Posterior cingulate gyrus (tissue), 11 donors: Measurements from ENCODE around the gene FOXP2.

Experiments
- DNase-seq, 10 donors: peaks; one replicate each; pipeline versions ENCODE4 v3.0.0 to v3.0.0-alpha.2; 2020 to 2021; ENCODE audit warnings: mixed read lengths in 3 of 10
- intact Hi-C: fragments of 100-400 bp; cut with DNase I; formaldehyde crosslinking; loops from one replicate; pipeline ENCODE4 v1.15.1; 2023

The FOXP2 gene

DNA sequence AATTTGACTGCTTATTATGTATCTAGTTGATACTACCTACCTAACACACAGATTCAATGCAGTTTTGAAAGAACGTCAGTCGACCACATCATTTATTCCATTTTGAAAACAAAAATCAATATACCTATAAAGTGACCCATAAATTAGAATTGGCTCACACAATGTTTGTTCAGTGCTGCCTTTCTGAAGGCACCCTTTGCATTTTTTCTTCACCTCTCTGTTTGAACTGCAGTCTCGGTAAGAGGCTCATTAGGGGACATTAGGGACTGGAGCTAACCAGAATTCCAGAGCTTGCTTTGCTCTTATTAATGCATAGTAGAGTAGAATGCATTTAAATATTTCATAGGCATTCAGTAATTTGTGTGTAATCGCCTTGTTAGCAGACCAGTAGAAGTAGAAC, 234.1 kb downstream of the FOXP2 start:
- no peak for DNase-seq

DNA sequence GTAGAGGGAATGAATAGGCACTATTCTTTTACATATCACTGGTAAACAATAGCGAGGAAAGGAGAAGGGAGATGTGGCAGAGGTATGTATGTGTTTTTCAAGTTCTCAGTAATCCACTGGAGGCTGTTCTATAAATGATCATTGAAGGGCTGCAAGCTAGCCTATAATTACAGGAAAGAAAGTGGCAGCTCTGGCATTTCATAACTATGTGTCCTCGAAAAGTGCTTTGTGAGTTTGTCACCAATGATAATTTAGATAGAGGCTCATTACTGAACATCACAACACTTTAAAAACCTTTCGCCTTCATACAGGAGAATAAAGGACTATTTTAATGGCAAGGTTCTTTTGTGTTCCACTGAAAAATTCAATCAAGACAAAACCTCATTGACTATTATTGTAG, 235.1 kb downstream of the FOXP2 start:
- DNase-seq, result no peak
- intact Hi-C loops, result no loop called here

More for the DNA sequence above, 234.1 kb downstream of the FOXP2 start:
- intact Hi-C loops, result no loop called here

DNA sequence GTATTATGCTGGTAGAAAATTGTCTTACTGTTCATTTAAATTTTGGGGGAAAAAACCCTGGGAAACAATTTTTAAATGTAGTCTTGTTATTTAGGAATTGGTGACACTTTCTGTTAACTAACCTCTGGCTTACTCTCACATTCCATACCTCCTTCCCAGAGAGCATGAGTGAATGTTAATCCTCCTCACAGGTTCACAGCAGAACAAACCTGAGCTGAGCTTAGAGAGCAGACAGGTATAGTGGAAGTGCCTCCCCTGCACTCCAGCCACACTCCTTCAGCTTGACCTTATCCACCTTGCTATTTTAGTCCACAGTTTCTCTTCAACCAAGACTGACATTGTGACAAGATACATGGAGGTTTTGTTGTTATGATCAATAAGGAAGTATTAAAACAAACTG, 235.9 kb downstream of the FOXP2 start:
- no peak for DNase-seq
- intact Hi-C loops, result no loop called here

DNA sequence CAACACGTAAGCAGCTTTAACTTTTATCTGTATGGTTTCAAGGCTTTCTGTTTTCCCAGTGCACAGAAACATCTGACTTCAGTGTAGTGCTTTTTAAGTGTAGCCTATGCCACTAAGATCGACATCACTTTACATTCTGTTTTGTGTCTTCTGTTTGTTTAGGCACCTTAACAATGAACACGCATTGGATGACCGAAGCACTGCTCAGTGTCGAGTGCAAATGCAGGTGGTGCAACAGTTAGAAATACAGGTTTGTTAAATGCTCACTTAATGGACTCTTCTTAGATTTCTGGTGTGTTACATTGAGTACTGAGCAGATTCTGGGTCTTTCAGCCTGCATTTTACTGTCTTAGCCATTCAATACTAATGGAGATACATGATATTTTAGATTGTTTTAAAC, 237.4 kb downstream of the FOXP2 start:
- no peak for DNase-seq

DNA sequence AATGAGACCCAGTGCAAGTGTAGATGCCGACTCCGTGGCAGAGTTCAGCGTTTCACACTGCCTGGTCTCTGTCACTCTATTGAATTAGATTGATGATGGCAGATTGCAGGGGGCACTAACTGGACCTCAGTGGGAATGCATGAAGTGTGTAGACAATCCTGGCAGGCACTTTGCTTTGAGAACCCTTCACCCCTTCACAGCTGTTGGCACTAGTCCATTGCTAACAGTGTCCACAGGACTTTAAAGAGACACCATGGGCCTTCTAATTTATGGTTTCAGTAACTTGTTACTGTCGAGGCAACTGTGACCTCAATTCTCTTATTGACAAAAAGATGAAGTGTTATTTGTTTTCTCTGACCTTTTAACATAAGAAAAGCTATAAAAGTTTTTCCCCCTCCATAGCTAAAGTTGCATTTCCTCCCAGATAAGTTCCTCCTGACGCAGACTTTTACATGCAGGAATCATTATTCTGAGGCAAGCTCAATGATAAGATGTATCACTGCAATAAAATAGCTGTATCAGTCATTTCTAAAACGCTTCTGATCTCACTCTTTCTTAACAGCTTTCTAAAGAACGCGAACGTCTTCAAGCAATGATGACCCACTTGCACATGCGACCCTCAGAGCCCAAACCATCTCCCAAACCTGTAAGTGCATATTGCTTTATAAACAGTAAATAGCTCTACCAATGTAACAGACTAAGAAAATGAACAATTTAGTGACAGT, 238.9 kb downstream of the FOXP2 start:
- DNase-seq, result no peak
- intact Hi-C loops, result no loop called here

More for the DNA sequence above, 237.4 kb downstream of the FOXP2 start:
- intact Hi-C loops, result no loop called here

DNA sequence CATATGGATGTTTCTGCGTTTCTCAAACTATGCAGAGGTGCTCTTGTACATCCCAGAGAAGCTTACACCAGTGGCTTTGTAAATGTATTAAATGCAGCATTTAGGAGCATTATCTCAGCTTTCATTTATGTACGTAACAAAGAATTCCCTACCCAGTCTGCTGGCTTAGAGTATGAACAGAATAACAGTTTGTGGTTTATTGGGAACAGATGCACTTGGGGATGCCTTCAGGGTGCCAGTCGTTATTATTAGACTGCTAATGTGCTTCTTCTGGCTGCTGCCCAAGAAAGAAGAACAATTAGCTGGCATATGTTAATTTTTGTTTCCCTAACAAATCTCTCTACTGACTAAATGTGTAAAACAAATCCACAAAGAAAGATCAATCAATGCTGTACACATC, 241.9 kb downstream of the FOXP2 start:
- no peak for DNase-seq
- intact Hi-C loops, result no loop called here

DNA sequence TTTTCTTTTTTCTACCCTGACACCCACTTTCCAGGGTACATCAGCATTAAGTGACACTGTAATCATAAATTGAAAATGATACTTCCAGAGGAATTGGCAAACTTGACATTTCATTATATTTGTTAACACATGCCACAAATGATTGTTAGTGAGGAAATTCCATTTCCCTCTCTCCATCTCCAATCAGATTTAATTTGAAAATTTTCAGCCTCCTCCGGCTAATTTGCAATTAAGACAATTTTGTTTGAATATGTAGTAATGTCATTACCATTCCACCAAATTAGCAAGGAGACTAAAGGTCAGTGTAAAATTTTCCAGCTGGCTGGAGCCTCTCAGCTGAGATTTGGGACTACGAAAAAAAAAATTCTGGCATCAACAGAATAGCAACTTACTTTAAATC, 242.7 kb downstream of the FOXP2 start:
- DNase-seq, result no peak
- intact Hi-C loops, result no loop called here

DNA sequence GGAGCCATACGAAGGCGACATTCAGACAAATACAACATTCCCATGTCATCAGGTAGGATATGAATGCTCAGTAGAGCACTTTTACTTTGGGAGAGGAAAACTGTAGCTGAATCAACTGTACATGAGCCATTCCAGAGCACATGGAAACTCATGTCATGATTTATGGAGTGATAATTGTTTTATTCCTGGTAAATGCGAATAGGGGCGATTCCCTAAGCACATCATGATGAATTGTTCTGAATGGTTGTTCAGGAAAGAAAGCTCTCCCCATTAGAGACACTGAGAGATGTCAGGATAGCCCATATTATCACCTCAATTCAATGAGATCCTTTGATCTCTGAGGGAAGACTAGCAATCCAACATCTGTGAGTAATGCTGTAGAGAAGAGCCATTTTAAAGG, 243.6 kb downstream of the FOXP2 start:
- DNase-seq, result no peak
- intact Hi-C loops, result no loop called here

DNA sequence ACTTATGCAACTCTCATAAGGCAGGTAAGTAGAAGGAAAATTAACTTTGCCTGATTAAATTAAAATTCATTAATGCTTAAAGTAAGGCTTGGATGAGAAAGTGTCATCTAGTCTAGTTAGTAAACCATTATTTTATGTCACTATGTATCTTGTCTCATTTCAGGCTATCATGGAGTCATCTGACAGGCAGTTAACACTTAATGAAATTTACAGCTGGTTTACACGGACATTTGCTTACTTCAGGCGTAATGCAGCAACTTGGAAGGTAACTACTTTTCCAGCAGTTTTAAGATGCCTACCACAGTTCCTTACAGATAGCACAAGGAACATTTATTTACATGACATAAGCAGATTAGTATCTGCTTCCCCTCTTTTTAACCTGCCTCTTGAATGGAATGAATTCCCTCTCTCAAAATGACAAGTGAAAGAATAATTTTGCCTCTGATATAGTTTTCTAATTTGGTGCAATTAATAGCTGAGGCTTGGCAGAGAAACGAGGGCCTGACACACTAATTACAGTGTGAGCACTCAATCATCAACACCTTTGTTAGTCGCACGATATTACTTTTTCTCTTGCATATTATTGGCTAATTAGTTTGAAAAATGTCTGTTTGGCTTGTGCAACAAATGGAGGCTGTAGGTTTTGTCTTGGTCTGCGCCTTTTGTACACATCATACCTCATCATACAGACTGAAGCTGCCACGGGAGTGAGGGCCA, 245.0 kb downstream of the FOXP2 start:
- no peak for DNase-seq
- intact Hi-C loops, result loop anchor here (5.0 kb wide), 1 partner anchor 577 kb away; no protein-coding TSS in a partner anchor

DNA sequence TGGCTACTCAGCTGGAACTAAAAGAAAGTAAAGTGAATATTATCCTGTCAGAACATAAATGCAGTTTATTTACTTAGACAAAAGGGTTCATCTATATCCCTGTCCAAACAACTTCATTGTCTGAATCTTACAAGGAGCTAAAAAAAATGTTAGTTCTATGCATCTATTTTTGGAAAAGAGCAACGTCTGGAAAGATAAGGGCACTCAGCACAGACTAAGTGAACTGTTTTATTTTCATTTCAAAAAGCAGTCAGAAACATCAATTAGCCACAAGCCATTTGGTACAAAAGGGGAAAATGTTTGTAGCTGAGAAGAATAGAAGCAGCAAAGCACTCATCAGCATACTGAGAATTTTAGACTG, 245.5 kb downstream of the FOXP2 start:
- no peak for DNase-seq
- intact Hi-C loops, result loop anchor here (5.0 kb wide), 1 partner anchor 578 kb away; no protein-coding TSS in a partner anchor

DNA sequence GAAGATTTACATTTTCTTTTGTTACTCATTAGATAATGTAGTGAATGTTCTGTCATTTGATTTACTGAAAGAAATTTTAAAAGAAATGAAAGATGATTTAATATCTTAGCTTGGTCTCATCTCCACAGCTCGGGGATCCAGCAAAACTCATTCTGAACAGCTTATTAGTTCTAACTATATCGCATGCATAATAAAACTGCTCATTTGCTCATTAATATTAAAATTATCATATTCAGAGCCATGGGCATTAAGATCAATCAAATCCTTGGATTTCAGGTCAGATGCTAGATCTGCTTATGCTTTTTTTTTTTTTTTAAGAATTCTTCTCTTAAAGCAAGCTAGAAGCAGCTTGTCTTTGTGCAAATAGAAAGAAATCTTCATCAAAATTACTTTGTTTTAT, 246.1 kb downstream of the FOXP2 start:
- no peak for DNase-seq
- intact Hi-C loops, result loop anchor here (5.0 kb wide), 1 partner anchor 578 kb away; no protein-coding TSS in a partner anchor

DNA sequence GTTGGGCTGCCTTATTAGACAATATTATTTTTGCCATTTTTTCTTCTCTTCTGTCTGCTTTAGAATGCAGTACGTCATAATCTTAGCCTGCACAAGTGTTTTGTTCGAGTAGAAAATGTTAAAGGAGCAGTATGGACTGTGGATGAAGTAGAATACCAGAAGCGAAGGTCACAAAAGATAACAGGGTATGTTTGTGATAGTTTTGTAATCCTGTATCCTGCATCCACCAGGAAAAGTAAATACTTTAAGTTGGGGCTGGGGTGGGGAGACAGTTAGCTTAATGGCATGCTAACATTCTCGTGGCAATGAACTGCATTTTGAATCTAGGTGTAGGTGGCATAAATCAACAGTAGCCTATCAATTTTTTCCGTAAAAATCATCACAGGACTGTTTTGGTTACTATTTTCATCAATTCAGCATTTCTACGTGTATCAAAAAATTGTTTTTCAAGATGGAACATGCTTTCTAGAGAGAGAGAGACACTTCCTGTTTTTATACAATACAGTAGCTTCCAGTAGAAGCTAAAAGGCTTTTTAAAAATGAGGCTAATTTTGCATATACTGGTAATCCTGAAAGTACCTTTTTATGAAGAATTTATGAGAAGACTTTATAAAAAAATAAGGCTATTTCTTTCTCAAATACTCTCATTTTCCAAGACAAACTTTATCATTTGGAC, 247.5 kb downstream of the FOXP2 start:
- no peak for DNase-seq
- intact Hi-C loops, result loop anchor here (5.0 kb wide), 1 partner anchor 580 kb away; no protein-coding TSS in a partner anchor

DNA sequence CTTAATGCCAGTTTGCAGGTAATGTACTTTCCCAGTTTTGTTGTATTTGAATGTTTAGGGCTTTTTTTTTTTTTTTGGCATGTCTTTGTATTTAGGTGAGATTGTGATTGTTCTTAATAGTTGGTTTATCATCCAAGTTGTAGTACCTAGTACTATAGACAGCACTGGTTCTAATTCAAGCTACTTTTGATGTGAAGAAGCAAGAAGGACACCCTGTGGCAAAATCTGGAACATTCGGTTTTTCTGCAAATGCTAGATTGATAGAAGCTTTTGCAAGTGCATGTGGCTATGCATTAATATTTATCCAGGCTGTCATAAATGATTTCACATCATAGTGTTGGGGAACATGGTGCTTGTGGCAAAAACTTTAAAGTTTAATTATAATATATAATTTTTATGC, 248.9 kb downstream of the FOXP2 start:
- DNase-seq, result no peak

DNA sequence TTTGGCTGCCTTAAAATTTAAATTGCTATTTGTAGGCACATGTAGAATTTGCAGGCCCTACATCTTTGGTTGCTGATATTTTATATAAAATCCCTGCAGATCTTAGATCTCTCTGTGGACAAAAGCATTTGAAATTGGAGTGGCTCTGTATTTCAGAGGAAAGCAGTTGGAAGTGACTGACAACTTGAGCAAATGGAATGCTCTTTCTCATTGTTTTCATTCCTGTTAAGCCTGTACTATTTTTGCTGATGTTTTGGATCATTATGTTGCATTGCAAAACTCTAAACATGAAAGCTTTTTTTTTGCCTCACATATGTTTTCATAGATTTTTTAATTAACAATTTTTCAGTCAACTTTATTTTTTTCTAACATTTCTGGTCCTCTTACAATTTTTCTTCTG, 256.1 kb downstream of the FOXP2 start:
- intact Hi-C loops, result no loop called here
- DNase-seq, result no peak

More for the DNA sequence above, 248.9 kb downstream of the FOXP2 start:
- intact Hi-C loops, result loop anchor here (5.0 kb wide), 1 partner anchor 581 kb away; no protein-coding TSS in a partner anchor

DNA sequence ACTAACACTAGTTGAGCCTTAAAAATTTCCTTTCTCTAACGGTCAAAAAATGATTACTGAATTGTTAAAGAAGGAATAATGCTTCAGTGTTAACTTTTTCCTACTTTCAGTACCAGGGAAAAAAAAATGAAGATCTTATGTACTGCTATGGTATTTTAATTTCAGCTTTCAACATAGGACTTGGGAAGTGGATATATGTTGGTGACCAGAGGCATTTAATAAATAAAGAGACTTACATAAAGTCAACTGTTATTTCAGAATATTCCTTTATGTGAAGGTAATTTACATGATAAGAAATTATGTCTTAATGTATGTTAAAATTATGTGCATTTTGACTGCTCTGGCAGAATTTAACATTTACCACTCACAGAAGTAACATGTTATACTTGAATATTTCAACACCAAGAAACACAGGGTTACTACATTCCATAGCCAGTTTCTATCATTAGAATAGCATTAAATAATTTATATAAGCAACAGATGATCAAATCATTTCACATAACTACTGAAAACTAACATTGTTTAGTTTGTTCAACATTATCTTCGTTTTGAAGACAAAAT, 257.0 kb downstream of the FOXP2 start:
- intact Hi-C loops, result no loop called here
- no peak for DNase-seq

DNA sequence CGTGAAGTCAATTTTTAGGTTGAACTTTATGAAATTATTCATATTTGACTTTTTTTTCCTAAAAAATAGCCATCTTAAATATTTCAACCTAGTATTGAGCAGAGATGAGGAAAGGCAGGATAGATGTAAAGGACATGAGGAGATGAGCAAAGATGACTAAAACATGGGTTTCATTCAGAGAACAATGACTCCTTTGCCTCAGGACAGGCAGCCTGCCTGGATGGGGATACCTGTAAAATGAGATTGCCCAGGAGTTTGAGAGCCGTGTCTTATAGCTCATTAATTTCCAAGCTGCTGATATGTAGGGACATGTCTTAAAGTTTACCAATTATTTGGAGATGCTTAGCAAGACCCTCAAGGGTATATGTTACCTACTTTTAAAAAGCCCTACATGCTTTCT, 263.5 kb downstream of the FOXP2 start:
- no peak for DNase-seq
- intact Hi-C loops, result no loop called here

DNA sequence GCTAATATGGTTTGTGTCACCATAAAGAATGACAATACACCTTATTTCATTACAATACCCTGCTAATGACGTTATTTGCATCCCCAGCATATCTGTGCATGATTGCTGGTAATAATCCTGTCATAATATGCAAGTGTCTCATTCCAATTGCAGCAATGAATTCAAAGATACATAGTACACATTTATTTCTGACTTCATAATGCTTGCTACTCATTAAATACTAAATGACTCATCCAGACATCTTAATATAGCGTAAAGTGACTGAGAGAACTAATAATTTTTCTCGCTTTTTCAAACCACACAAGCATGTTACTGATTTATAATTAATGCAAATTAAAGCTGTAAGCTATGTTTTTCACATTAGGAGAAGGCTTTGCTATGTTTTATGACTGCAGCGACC, 272.6 kb downstream of the FOXP2 start:
- intact Hi-C loops, result no loop called here
- DNase-seq, result no peak

DNA sequence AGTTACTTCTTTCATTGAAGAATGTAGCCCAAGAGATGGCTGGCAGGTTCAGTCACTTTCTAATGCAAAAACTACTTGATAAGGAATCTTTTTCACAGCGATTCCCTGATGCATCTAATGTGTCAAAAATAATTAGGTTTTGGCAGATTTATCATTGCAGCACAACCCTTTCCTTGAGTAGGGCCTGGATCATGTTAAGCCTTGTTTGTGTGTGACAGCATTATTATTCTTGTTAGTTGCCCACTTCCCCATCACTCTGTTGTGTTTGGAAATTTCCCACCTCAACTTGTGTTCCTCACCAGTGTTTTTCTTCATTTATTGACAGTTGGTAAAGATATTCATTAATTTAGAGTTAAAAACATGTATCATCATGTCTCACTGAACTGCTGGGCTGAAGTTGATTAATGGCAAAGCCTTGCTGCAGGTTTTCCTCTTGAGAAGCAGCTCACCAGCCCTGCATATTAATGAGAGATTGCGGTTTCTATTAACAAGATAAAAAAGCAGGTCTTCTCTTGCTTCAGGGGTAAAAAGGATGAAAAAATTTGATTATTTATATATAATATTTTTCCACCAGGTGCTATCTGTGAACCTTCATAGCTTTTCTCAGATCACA, 273.9 kb downstream of the FOXP2 start:
- no peak for DNase-seq
- intact Hi-C loops, result no loop called here

DNA sequence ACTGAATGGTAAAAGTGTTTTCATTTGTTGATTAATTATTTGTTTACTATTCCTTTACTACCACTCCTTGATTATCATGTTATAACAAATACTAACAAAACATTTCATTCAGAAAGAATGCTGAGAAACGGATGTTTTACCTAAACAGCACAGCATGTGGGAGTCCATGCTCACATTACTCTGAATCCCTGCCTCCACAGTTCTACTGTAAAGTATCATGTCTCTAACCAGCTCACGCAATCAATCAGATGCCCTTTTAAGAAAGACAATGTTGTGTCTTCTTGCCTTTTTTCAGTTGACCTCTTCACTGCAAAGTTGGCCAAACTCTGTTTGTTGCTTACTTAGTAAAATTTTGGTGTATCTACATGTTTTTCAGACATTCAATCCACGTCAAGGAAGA, 274.8 kb downstream of the FOXP2 start:
- intact Hi-C loops, result no loop called here
- DNase-seq, result no peak

DNA sequence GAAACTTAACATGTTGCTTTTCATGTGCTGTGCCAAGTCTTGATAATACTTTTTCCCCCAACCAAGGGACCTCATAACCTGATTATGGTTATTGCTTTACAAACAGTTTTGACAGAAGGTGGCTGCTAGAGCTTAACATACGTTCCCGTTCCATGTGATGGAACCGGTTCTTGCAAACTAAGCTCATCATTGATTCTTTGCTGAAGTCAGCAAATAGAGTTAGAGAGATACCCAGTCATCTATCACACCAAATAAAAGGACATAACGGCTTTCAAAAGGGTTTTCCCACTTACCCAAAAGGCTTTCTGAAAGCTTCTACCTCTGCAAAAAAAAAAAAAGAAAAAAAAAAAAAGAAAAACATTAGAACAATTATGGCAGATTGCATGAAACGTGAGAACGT, 277.0 kb downstream of the FOXP2 start:
- intact Hi-C loops, result no loop called here
- DNase-seq, result no peak

DNA sequence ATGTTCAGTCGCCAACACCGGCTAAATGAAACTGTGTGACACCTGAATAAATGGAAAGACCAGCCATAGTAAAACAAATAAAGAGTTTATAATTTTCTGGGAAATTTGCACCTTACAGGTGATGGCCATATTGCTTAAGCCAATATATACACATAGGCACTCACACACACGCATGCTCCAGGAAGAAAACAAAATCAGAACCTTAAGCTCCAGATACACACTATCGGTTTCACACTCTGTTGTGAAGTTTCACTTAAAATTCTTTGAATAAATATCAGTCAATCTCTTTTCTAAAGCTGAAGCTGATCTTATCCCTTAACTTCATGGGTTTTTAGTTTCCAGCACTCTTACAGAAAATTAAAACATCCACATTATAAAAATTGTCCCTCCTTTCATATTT, 280.6 kb downstream of the FOXP2 start:
- DNase-seq, result no peak
- intact Hi-C loops, result no loop called here
